HepG2 (cell line): ENCODE results near the gene SEMA7A. TPM values are rescaled to one million over a fixed set of nuclear protein-coding genes. Genes with fewer than 3 reads are reported as not detected.

Source experiments
- AGO2 ChIP-seq: fragments of 200-400 bp; formaldehyde crosslinking; optimal IDR thresholded peaks from 2 replicates; pipeline ENCODE3; 2017; ENCODE audit warnings: mild to moderate bottlenecking, low read depth, low read length, moderate library complexity
- CC2D1A ChIP-seq: sonication (generic); formaldehyde crosslinking; IDR thresholded peaks from 2 replicates; pipeline ENCODE4 v1.8.1; 2023; ENCODE audit warnings: mild to moderate bottlenecking, missing genetic modification reagents
- CEBPB ChIP-seq: IDR thresholded peaks from 2 replicates; pipeline ENCODE4 v1.6.1; 2011; ENCODE audit warnings: low read depth, low read length, improper control_type of control experiment, borderline replicate concordance
- KLF13 ChIP-seq: sonication (generic); formaldehyde crosslinking; IDR thresholded peaks from 2 replicates; pipeline ENCODE4 v1.4.0; 2020; ENCODE audit warnings: mild to moderate bottlenecking, missing genetic modification reagents
- MAZ ChIP-seq, 2 experiments: sonication (generic) in 1 of 2; formaldehyde crosslinking in 1 of 2; IDR thresholded peaks; 2 replicates each; pipeline versions ENCODE4 v1.5.0 to v1.6.1; 2012 to 2020; ENCODE audit warnings: low read depth in 2 of 2, mild to moderate bottlenecking in 2 of 2, borderline replicate concordance in 1 of 2, improper control_type of control experiment in 1 of 2, low read length in 1 of 2, missing genetic modification reagents in 1 of 2, moderate library complexity in 1 of 2
- MYC ChIP-seq: sonication (generic); formaldehyde crosslinking; IDR thresholded peaks from 2 replicates; pipeline ENCODE4 v1.9.0; 2021; ENCODE audit warnings: missing genetic modification reagents, borderline replicate concordance
- NCOR1 ChIP-seq: fragments of 200-600 bp; sonication (generic); IDR thresholded peaks from 2 replicates; pipeline ENCODE4 v1.7.0; 2017; ENCODE audit warnings: antibody characterized with exemption, low read length, borderline replicate concordance
- STAT5B ChIP-seq: sonication (generic); formaldehyde crosslinking; IDR thresholded peaks from 2 replicates; pipeline ENCODE4 v1.4.0; 2020; ENCODE audit warnings: missing genetic modification reagents
- TBX3 ChIP-seq: fragments of 450-650 bp; IDR thresholded peaks from 2 replicates; pipeline ENCODE4 v1.6.1; 2017; ENCODE audit warnings: antibody characterized with exemption, mild to moderate bottlenecking, inconsistent platforms, borderline replicate concordance
- THYN1 ChIP-seq: sonication (generic); formaldehyde crosslinking; IDR thresholded peaks from 2 replicates; pipeline ENCODE4 v1.8.1; 2023; ENCODE audit warnings: low read depth, mild to moderate bottlenecking, moderate library complexity, missing genetic modification reagents, borderline replicate concordance
- TMF1 ChIP-seq: sonication (generic); formaldehyde crosslinking; IDR thresholded peaks from 2 replicates; pipeline ENCODE4 v1.8.1; 2022; ENCODE audit warnings: low read depth, missing genetic modification reagents
- TRIM24 ChIP-seq: sonication (generic); formaldehyde crosslinking; IDR thresholded peaks from 2 replicates; pipeline ENCODE4 v1.8.0; 2022; ENCODE audit warnings: mild to moderate bottlenecking, missing genetic modification reagents
- ZNF121 ChIP-seq: sonication (generic); formaldehyde crosslinking; IDR thresholded peaks from 2 replicates; pipeline ENCODE4 v1.5.0; 2020; ENCODE audit warnings: mild to moderate bottlenecking, missing genetic modification reagents
- ZNF251 ChIP-seq: sonication (generic); formaldehyde crosslinking; IDR thresholded peaks from 2 replicates; pipeline ENCODE4 v1.9.0; 2021; ENCODE audit warnings: mild to moderate bottlenecking, missing genetic modification reagents
- ZNF713 ChIP-seq: sonication (generic); formaldehyde crosslinking; IDR thresholded peaks from 2 replicates; pipeline ENCODE4 v1.4.0; 2020; ENCODE audit warnings: mild to moderate bottlenecking, missing genetic modification reagents
- ZNF782 ChIP-seq: sonication (generic); formaldehyde crosslinking; IDR thresholded peaks from 2 replicates; pipeline ENCODE4 v1.4.0; 2020; ENCODE audit warnings: missing genetic modification reagents, mild to moderate bottlenecking, borderline replicate concordance
- polyA plus RNA-seq, 8 experiments: library from polyadenylated mRNA; depleted of rRNA in 3 of 8; stranded (reverse) in 7 of 8; unstranded in 1 of 8; fragments of >200 nt; fragmentation: Illumina TruSeq in 4 of 8; extraction: Trizol in 4 of 8; gene quantifications; 2 replicates each; pipeline versions ENCODE4 v1.2.1 to v1.2.3, GENCODE V29; 2011 to 2016; ENCODE audit warnings: low read depth in 4 of 8, missing spikeins in 1 of 8, mixed read lengths in 1 of 8; ENCODE audit not compliant: insufficient read depth in 1 of 8
- total RNA-seq, 5 experiments: library from RNA; depleted of rRNA; stranded (reverse); fragments of >200 nt; fragmentation: Illumina TruSeq; extraction: Trizol; gene quantifications; 2 replicates each; pipeline ENCODE4 v1.2.3, GENCODE V29; 2016; ENCODE audit warnings: low read depth in 1 of 5
- TF ChIP-seq, protein P1 (sequence below): sonication (generic); formaldehyde crosslinking; IDR thresholded peaks from 2 replicates; pipeline ENCODE4 v1.8.1; 2023; ENCODE audit warnings: missing genetic modification reagents, inconsistent platforms, borderline replicate concordance
- TF ChIP-seq, protein P2 (sequence below): sonication (generic); formaldehyde crosslinking; IDR thresholded peaks from 2 replicates; pipeline ENCODE4 v1.4.0; 2020; ENCODE audit warnings: missing genetic modification reagents, borderline replicate concordance
- TF ChIP-seq, protein P3 (sequence below): sonication (generic); formaldehyde crosslinking; IDR thresholded peaks from 2 replicates; pipeline ENCODE4 v1.4.0; 2020; ENCODE audit warnings: mild to moderate bottlenecking, missing genetic modification reagents
- TF ChIP-seq, protein P4 (sequence below): sonication (generic); formaldehyde crosslinking; IDR thresholded peaks from 2 replicates; pipeline ENCODE4 v1.8.0; 2023; ENCODE audit warnings: mild to moderate bottlenecking, missing genetic modification reagents

Gene SEMA7A
- total and polyA plus RNA-seq, 2 of the 13 experiments (the other 11 are each of a cell fraction or from before 2014, with no cell fraction given): 9.0 to 15.8 TPM

DNA sequence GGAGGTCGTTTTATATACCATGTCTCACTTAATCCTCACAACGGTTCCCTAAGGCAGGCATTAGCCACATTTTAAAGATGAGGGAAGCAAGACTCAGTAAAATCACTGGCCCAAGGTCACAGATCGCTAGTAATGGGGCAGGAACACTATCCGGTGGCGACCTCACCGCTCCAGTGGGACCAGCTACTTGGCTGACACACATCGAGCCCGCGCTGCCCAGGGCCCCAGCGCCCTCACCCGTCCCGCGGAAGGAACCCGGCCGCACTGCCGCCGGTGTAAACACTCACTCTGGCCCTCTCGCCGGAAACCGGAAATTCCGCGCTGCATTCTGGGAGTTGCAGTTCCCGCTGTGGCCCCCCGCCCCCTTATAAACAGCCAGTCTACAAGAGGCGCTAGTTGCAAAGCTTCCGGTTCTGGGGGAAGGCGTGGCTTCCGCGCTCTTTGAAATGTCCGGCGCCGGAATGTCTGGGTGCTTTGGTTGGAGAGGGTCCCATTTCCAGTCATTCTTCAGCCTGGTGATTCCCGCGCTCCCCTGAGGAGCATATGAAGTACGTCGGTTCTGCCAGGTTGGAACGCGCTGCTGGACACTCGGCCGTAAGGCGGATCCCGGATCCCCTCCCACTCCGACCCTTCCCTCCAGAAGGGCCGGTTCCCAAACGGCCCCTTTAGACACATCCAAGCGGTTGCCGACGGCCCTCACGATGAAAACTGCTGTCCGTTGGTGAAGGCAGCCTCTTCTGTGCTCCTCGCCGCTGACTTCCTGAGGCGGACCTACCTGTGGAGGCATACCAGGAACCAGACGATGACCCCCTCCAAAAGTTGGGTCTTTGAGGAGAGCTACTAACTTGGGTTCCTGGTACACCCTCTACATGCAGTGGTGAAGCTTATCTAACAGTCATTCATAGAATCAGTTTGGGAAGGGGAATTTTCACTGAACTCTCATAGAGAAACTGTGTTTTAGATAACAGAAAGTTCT, 27.4 kb upstream of the SEMA7A start, which contains the start of gene UBL7 (continued):
- TF ChIP-seq TBX3: peak; percentile 49; the same call in 1 of the 2 replicates
- no peak for TF ChIP-seq ZNF251
- TF ChIP-seq, protein P1, sequence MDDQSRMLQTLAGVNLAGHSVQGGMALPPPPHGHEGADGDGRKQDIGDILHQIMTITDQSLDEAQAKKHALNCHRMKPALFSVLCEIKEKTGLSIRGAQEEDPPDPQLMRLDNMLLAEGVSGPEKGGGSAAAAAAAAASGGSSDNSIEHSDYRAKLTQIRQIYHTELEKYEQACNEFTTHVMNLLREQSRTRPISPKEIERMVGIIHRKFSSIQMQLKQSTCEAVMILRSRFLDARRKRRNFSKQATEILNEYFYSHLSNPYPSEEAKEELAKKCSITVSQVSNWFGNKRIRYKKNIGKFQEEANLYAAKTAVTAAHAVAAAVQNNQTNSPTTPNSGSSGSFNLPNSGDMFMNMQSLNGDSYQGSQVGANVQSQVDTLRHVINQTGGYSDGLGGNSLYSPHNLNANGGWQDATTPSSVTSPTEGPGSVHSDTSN (CRISPR knock-in tag): 0 out of 2 replicates have a peak, but pooled peaks have one; percentile 25
- TF ChIP-seq, protein P2, sequence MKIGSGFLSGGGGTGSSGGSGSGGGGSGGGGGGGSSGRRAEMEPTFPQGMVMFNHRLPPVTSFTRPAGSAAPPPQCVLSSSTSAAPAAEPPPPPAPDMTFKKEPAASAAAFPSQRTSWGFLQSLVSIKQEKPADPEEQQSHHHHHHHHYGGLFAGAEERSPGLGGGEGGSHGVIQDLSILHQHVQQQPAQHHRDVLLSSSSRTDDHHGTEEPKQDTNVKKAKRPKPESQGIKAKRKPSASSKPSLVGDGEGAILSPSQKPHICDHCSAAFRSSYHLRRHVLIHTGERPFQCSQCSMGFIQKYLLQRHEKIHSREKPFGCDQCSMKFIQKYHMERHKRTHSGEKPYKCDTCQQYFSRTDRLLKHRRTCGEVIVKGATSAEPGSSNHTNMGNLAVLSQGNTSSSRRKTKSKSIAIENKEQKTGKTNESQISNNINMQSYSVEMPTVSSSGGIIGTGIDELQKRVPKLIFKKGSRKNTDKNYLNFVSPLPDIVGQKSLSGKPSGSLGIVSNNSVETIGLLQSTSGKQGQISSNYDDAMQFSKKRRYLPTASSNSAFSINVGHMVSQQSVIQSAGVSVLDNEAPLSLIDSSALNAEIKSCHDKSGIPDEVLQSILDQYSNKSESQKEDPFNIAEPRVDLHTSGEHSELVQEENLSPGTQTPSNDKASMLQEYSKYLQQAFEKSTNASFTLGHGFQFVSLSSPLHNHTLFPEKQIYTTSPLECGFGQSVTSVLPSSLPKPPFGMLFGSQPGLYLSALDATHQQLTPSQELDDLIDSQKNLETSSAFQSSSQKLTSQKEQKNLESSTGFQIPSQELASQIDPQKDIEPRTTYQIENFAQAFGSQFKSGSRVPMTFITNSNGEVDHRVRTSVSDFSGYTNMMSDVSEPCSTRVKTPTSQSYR: no peak
- no peak for TF ChIP-seq THYN1
- no peak for TF ChIP-seq TRIM24 (CRISPR knock-in tag)
- peak; percentile 90 for TF ChIP-seq MYC (CRISPR knock-in tag)
- TF ChIP-seq ZNF121 (CRISPR knock-in tag): peak; percentile 61; the same call in 1 of the 2 replicates
- TF ChIP-seq ZNF713: no peak
- TF ChIP-seq STAT5B (CRISPR knock-in tag): no peak
- TF ChIP-seq MAZ (IDR thresholded peaks at IDR 0.05; ENCODE audit: borderline replicate concordance, low read depth, low read length): peak; percentile 68; the same call in 1 of the 2 replicates
- TF ChIP-seq MAZ (CRISPR knock-in tag; IDR thresholded peaks at IDR 0.05; ENCODE audit: low read depth): peak; percentile 84; the same call in 1 of the 2 replicates
- no peak for TF ChIP-seq CEBPB
- no peak for TF ChIP-seq TMF1
- TF ChIP-seq CC2D1A (CRISPR knock-in tag): no peak
- peak; percentile 77; the same call in 1 of the 2 replicates for TF ChIP-seq NCOR1
- no peak for TF ChIP-seq AGO2
- TF ChIP-seq, protein P3, sequence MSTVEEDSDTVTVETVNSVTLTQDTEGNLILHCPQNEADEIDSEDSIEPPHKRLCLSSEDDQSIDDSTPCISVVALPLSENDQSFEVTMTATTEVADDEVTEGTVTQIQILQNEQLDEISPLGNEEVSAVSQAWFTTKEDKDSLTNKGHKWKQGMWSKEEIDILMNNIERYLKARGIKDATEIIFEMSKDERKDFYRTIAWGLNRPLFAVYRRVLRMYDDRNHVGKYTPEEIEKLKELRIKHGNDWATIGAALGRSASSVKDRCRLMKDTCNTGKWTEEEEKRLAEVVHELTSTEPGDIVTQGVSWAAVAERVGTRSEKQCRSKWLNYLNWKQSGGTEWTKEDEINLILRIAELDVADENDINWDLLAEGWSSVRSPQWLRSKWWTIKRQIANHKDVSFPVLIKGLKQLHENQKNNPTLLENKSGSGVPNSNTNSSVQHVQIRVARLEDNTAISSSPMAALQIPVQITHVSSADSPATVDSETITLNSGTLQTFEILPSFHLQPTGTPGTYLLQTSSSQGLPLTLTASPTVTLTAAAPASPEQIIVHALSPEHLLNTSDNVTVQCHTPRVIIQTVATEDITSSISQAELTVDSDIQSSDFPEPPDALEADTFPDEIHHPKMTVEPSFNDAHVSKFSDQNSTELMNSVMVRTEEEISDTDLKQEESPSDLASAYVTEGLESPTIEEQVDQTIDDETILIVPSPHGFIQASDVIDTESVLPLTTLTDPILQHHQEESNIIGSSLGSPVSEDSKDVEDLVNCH (CRISPR knock-in tag): no peak
- no peak for TF ChIP-seq KLF13
- peak; percentile 75; the same call in 1 of the 2 replicates for TF ChIP-seq ZNF782 (CRISPR knock-in tag)
- TF ChIP-seq, protein P4, sequence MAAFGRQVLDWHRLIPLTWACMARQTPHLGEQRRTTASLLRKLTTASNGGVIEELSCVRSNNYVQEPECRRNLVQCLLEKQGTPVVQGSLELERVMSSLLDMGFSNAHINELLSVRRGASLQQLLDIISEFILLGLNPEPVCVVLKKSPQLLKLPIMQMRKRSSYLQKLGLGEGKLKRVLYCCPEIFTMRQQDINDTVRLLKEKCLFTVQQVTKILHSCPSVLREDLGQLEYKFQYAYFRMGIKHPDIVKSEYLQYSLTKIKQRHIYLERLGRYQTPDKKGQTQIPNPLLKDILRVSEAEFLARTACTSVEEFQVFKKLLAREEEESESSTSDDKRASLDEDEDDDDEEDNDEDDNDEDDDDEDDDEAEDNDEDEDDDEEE (CRISPR knock-in tag): 0 out of 2 replicates have a peak, but pooled peaks have one; percentile 37
